ENCODE data around the gene UGGT1. TPM values are rescaled to one million over a fixed set of nuclear protein-coding genes. Genes with fewer than 3 reads are reported as not detected.

The UGGT1 gene
- total and polyA plus RNA-seq, 3 donors from 2014 or later = 17.5 to 71.6 (median 40.5) TPM

GRCh38 chr2:128054104-128054885 lies 36.7 kb upstream of the UGGT1 start:
- no peak for TF ChIP-seq CTCF (IDR thresholded peaks at IDR 0.05)
- no peak for TF ChIP-seq POLR2A (IDR thresholded peaks at IDR 0.05)
- Histone ChIP-seq H3K36me3 (ENCODE audit: low read depth, missing control alignments) (no peaks in the 10 kb centered on the region), H3K4me3 (no peak overlapping the region), H3K27me3 (no peaks in the 10 kb centered on the region), H3K27ac (no peak overlapping the region), H3K9me3 (no peaks in the 10 kb centered on the region), H3K4me1 (peaks cover 7% of the 10 kb centered on the region)
- DNase-seq = no peak
- intact Hi-C loops (cut with DNase I; ENCODE audit: low total_unique reads) = no loop called here
- 86 to 89% methylated on average over 11 of the region's 11 CpGs for WGBS, 2 donors

GRCh38 chr2:128057334-128057733 lies 33.7 kb upstream of the UGGT1 start:
- Histone ChIP-seq H3K9me3 (no peaks in the 10 kb centered on the region), H3K36me3 (ENCODE audit: low read depth, missing control alignments) (no peaks in the 10 kb centered on the region), H3K4me3 (no peak overlapping the region), H3K4me1 (peaks cover 7% of the 10 kb centered on the region), H3K27me3 (no peaks in the 10 kb centered on the region), H3K27ac (no peak overlapping the region)
- intact Hi-C loops (cut with DNase I; ENCODE audit: low total_unique reads) = no loop called here
- WGBS, 2 donors = 45 to 60% methylated on average over 3 of the region's 3 CpGs
- DNase-seq = peak; percentile 76
- TF ChIP-seq CTCF (IDR thresholded peaks at IDR 0.05) (no peak), POLR2A (IDR thresholded peaks at IDR 0.05) (no peak)

GRCh38 chr2:128058114-128058513 lies 32.9 kb upstream of the UGGT1 start:
- intact Hi-C loops (cut with DNase I; ENCODE audit: low total_unique reads) = no loop called here
- H3K4me1 ChIP-seq = peaks cover 7% of the 10 kb centered on the region
- no peak for DNase-seq
- 58 to 69% methylated on average over 2 of the region's 2 CpGs for WGBS, 2 donors
- TF ChIP-seq POLR2A (IDR thresholded peaks at IDR 0.05) (no peak), CTCF (IDR thresholded peaks at IDR 0.05) (no peak)
- no peaks in the 10 kb centered on the region for H3K27me3 ChIP-seq
- H3K36me3 ChIP-seq (ENCODE audit: low read depth, missing control alignments) = no peaks in the 10 kb centered on the region
- no peak overlapping the region for H3K27ac ChIP-seq
- no peak overlapping the region for H3K4me3 ChIP-seq
- no peaks in the 10 kb centered on the region for H3K9me3 ChIP-seq

- WGBS, 2 donors = 89 to 92% methylated on average over 8 of the region's 8 CpGs
- Histone ChIP-seq H3K27me3 (no peaks in the 10 kb centered on the region), H3K9me3 (no peaks in the 10 kb centered on the region), H3K4me1 (no peaks in the 10 kb centered on the region), H3K27ac (no peak overlapping the region), H3K4me3 (no peak overlapping the region), H3K36me3 (ENCODE audit: low read depth, missing control alignments) (no peaks in the 10 kb centered on the region)
- DNase-seq = no peak
- intact Hi-C loops (cut with DNase I; ENCODE audit: low total_unique reads) = no loop called here
- TF ChIP-seq POLR2A (IDR thresholded peaks at IDR 0.05) (no peak), CTCF (IDR thresholded peaks at IDR 0.05) (no peak)
Observed at GRCh38 chr2:128062571-128062970, 28.4 kb upstream of the UGGT1 start.

- WGBS, 2 donors = 100% methylated on average over 1 of the region's 1 CpG
- Histone ChIP-seq H3K4me1 (no peaks in the 10 kb centered on the region), H3K27ac (no peak overlapping the region), H3K9me3 (no peaks in the 10 kb centered on the region), H3K27me3 (no peaks in the 10 kb centered on the region), H3K4me3 (no peak overlapping the region), H3K36me3 (ENCODE audit: low read depth, missing control alignments) (no peaks in the 10 kb centered on the region)
- no peak for DNase-seq
- TF ChIP-seq CTCF (IDR thresholded peaks at IDR 0.05) = no peak
- intact Hi-C loops (cut with DNase I; ENCODE audit: low total_unique reads) = no loop called here
Observed at GRCh38 chr2:128064353-128064752, 26.6 kb upstream of the UGGT1 start.

All from testis (tissue), 3 donors.